ENCODE measurements around the gene VPS16.
"Not testable (repeated sequence)": the region's sequence is repeated elsewhere in the genome, so short reads cannot be mapped to it uniquely, and the experiment has no call there.

DNA sequence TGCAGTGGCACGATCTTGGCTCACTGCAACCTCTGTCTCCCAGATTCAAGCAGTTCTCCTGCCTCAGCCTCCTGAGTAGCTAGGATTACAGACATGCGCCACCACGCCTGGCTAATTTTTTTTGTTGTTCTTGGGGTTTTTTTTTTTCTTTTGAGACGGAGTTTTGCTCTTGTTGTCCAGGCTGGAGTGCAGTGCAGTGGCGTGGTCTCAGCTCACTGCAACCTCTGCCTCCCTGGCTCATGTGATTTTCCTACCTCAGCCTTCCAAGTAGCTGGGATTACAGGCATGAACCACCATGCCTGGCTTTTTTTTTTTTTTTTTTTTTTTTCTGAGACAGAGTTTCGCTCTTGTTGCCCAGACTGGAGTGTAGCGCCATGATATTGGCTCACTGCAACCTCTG lies 9.3 kb upstream of the VPS16 start:
- not testable (repeated sequence) for TF ChIP-seq POLR2A, CTCF (IDR thresholded peaks at IDR 0.05)
